ENCODE results near the gene PKN1. TPM values are rescaled to one million over a fixed set of nuclear protein-coding genes. Genes with fewer than 3 reads are reported as not detected.
"Not testable (repeated sequence)": the region's sequence is repeated elsewhere in the genome, so short reads cannot be mapped to it uniquely, and the experiment has no call there.

Gene PKN1
- total RNA-seq, 2 experiments from 2014 or later = 159 to 164 TPM

DNA sequence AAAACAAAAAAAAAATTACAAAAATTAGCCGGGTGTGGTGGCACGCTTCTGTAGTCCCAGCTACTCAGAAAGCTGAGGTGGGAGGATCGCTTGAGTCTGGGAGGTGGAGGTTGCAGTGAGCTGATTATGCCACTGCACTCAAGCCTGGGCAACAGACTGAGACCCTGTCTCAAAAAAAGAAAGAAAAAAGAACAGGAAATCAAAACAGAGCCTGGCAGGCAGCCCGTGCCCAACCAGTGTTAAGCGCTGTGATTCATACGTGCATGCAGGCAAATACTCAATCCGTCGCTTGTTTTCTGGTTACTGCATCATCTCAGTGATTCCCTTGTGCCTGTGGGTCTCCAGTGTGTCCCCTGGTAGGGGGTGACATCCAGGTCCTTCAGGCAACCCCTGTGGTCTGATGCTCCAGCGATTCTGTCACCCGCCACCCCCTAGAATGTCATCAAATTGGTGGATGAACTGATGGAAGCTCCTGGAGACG lies 32.1 kb upstream of the PKN1 start:
- intact Hi-C loops (cut with micrococcal nuclease) = loop anchor here (1.0 kb wide), 1 partner anchor 40 kb away; no protein-coding TSS in a partner anchor
- Mint-ChIP-seq H3K36me3 (ENCODE audit: low read depth) (peaks cover 63% of the 10 kb centered on the region), H3K27me3 (ENCODE audit: low read depth) (no peaks in the 10 kb centered on the region), H3K4me3 (no peak overlapping the region), H3K27ac (peak overlapping the region; percentile 90), H3K4me1 (ENCODE audit: low read depth) (peaks cover 35% of the 10 kb centered on the region), H3K9me3 (peaks cover 1% of the 10 kb centered on the region)
- CTCF ChIA-PET = interaction anchor here (0.6 to 2.1 kb wide), 2 partner anchors 8 to 40 kb away, joined by 4 to 14 read pairs; no protein-coding TSS in a partner anchor
- peak; percentile 54 for DNase-seq

DNA sequence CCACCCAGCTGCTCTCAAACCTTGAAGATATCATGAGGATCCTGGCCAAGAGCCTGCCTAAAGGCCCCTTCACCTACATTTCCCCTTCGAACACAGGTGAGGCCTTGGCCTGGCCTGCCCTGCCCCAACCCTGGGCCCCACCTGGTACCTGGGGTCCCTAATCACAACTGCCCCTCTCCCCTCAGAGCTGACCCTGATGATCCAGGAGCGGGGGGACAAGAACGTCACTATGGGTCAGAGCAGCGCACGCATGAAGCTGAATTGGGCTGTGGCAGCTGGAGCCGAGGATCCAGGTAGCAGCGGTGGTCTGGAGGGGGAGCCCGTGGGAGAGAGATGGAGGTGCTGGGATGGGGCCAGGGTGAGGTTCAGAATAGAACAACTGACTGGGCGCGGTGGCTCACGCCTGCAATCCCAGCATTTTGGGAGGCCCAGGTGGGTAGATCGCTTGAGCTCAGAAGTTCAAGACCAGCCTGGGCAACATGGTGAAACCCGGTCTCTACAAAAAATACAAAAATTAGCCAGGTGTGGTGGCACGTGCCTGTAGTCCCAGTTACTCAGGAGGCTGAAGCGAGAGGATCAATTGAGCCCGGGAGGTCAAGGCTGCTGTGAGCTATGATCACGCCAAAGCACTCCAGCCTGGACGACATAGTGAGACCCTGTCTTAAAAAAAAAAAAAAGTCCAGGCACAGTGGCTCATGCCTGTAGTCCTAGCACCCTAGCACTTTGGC lies 31.5 kb upstream of the PKN1 start:
- CTCF ChIA-PET = interaction anchor here (0.6 to 0.7 kb wide), 2 partner anchors 8 to 654 kb away, joined by 4 to 5 read pairs; no protein-coding TSS in a partner anchor

GRCh38 chr19:14402332-14403144 lies 30.6 kb upstream of the PKN1 start:
- H3K4me1 Mint-ChIP-seq (ENCODE audit: low read depth) = peaks cover 29% of the 10 kb centered on the region
- DNase-seq = no peak
- intact Hi-C loops (cut with micrococcal nuclease) = no loop called here

More for the DNA sequence above, 31.5 kb upstream of the PKN1 start:
- H3K27ac Mint-ChIP-seq = peak overlapping the region; percentile 90
- peaks cover 1% of the 10 kb centered on the region for H3K9me3 Mint-ChIP-seq
- DNase-seq = no peak
- no peaks in the 10 kb centered on the region for H3K27me3 Mint-ChIP-seq (ENCODE audit: low read depth)
- H3K4me1 Mint-ChIP-seq (ENCODE audit: low read depth) = peaks cover 32% of the 10 kb centered on the region
- peaks cover 62% of the 10 kb centered on the region for H3K36me3 Mint-ChIP-seq (ENCODE audit: low read depth)
- no peak overlapping the region for H3K4me3 Mint-ChIP-seq
- intact Hi-C loops (cut with micrococcal nuclease) = loop anchor here (1.0 kb wide), 1 partner anchor 40 kb away; no protein-coding TSS in a partner anchor

GRCh38 chr19:14403145-14403930 lies 29.8 kb upstream of the PKN1 start:
- DNase-seq; H3K4me3 Mint-ChIP-seq; H3K27me3 Mint-ChIP-seq (ENCODE audit: low read depth); H3K9me3 Mint-ChIP-seq; intact Hi-C loops (cut with micrococcal nuclease): not testable (repeated sequence)
- CTCF ChIA-PET = interaction anchor here (0.5 to 8.9 kb wide), 2 partner anchors 33 to 41 kb away, joined by 3 to 100 read pairs; no protein-coding TSS in a partner anchor
- peak overlapping the region; percentile 30 for H3K27ac Mint-ChIP-seq
- H3K36me3 Mint-ChIP-seq (ENCODE audit: low read depth) = peaks cover 63% of the 10 kb centered on the region
- peaks cover 24% of the 10 kb centered on the region for H3K4me1 Mint-ChIP-seq (ENCODE audit: low read depth)

More at GRCh38 chr19:14402332-14403144, 30.6 kb upstream of the PKN1 start:
- H3K36me3 Mint-ChIP-seq (ENCODE audit: low read depth) = peaks cover 63% of the 10 kb centered on the region
- H3K4me3 Mint-ChIP-seq = no peak overlapping the region
- CTCF ChIA-PET = interaction anchor here (0.7 to 8.9 kb wide), 2 partner anchors 40 to 655 kb away, joined by 5 to 100 read pairs; no protein-coding TSS in a partner anchor
- peaks cover 1% of the 10 kb centered on the region for H3K9me3 Mint-ChIP-seq
- H3K27me3 Mint-ChIP-seq (ENCODE audit: low read depth) = no peaks in the 10 kb centered on the region
- peak overlapping the region; percentile 90 for H3K27ac Mint-ChIP-seq

GRCh38 chr19:14404312-14404711 lies 28.8 kb upstream of the PKN1 start:
- intact Hi-C loops (cut with micrococcal nuclease) = no loop called here
- Mint-ChIP-seq H3K36me3 (ENCODE audit: low read depth) (peaks cover 68% of the 10 kb centered on the region), H3K4me3 (no peak overlapping the region), H3K9me3 (peaks cover 1% of the 10 kb centered on the region), H3K27ac (peak overlapping the region; percentile 77), H3K4me1 (ENCODE audit: low read depth) (peaks cover 26% of the 10 kb centered on the region), H3K27me3 (ENCODE audit: low read depth) (no peaks in the 10 kb centered on the region)
- DNase-seq = no peak
- CTCF ChIA-PET = interaction anchor here (0.7 to 8.9 kb wide), 3 partner anchors 24 to 78 kb away, joined by 3 to 100 read pairs (median 5); partner anchors contain the start of gene ADGRE5

DNA sequence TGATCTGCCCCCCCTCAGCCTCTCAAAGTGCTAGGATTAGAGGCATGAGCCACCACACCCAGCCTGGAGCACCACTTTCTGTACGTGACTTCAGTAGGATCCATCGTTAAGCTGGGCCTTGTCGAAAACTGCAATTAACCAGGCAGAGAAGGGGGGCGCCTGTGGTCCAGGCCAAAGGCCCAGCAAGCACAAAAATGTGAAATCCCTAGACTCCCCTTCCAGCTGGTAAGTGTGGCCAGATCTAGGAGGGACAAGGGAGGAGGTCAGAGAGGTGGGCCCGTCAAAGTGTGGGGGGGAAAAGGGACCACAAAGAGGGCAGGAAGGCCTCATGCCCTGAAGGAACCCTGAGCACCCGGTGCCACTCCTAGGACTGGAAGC lies 27.7 kb upstream of the PKN1 start:
- peaks cover 28% of the 10 kb centered on the region for H3K4me1 Mint-ChIP-seq (ENCODE audit: low read depth)
- CTCF ChIA-PET = interaction anchor here (0.6 to 8.9 kb wide), 9 partner anchors 9 to 268 kb away, joined by 3 to 100 read pairs (median 6); partner anchors contain the start of gene ADGRE5
- peaks cover 78% of the 10 kb centered on the region for H3K36me3 Mint-ChIP-seq (ENCODE audit: low read depth)
- no peak overlapping the region for H3K27ac Mint-ChIP-seq
- intact Hi-C loops (cut with micrococcal nuclease) = no loop called here
- no peak for DNase-seq
- H3K27me3 Mint-ChIP-seq (ENCODE audit: low read depth) = no peaks in the 10 kb centered on the region
- H3K9me3 Mint-ChIP-seq = peaks cover 1% of the 10 kb centered on the region
- no peak overlapping the region for H3K4me3 Mint-ChIP-seq

- Mint-ChIP-seq H3K9me3 (peaks cover 1% of the 10 kb centered on the region), H3K4me1 (ENCODE audit: low read depth) (peaks cover 26% of the 10 kb centered on the region), H3K27me3 (ENCODE audit: low read depth) (no peaks in the 10 kb centered on the region), H3K4me3 (no peak overlapping the region), H3K36me3 (ENCODE audit: low read depth) (peaks cover 77% of the 10 kb centered on the region), H3K27ac (peak overlapping the region; percentile 46)
- peak; percentile 91 for DNase-seq
- CTCF ChIA-PET = interaction anchor here (0.6 to 8.9 kb wide), 16 partner anchors 9 to 269 kb away, joined by 3 to 100 read pairs (median 4); partner anchors contain the start of gene ADGRE5
- intact Hi-C loops (cut with micrococcal nuclease) = loop anchor here (1.0 kb wide), 5 partner anchors 13 to 269 kb away; partner anchors contain the start of gene DDX39A
Observed at GRCh38 chr19:14405758-14406644, 27.1 kb upstream of the PKN1 start.

- Mint-ChIP-seq H3K27ac (peak overlapping the region; percentile 24), H3K4me3 (no peak overlapping the region), H3K9me3 (peaks cover 1% of the 10 kb centered on the region), H3K27me3 (ENCODE audit: low read depth) (no peaks in the 10 kb centered on the region), H3K4me1 (ENCODE audit: low read depth) (peaks cover 23% of the 10 kb centered on the region), H3K36me3 (ENCODE audit: low read depth) (peaks cover 75% of the 10 kb centered on the region)
- no peak for DNase-seq
- intact Hi-C loops (cut with micrococcal nuclease) = loop anchor here (1.0 kb wide), 5 partner anchors 12 to 270 kb away; partner anchors contain the start of gene DDX39A
- CTCF ChIA-PET = interaction anchor here (0.6 to 8.9 kb wide), 13 partner anchors 8 to 234 kb away, joined by 3 to 100 read pairs (median 6); partner anchors contain the start of gene ADGRE5
Observed at GRCh38 chr19:14406645-14407401, 26.3 kb upstream of the PKN1 start.

- intact Hi-C loops (cut with micrococcal nuclease) = no loop called here
- peak overlapping the region; percentile 29 for H3K4me3 Mint-ChIP-seq
- CTCF ChIA-PET = interaction anchor here (0.6 to 8.9 kb wide), 3 partner anchors 22 to 235 kb away, joined by 5 to 100 read pairs (median 6); no protein-coding TSS in a partner anchor
Observed at GRCh38 chr19:14407605-14408484, 25.3 kb upstream of the PKN1 start.

More at GRCh38 chr19:14407605-14408484, 25.3 kb upstream of the PKN1 start:
- peaks cover 1% of the 10 kb centered on the region for H3K9me3 Mint-ChIP-seq
- peaks cover 70% of the 10 kb centered on the region for H3K36me3 Mint-ChIP-seq (ENCODE audit: low read depth)
- H3K27ac Mint-ChIP-seq = peak overlapping the region; percentile 83
- peak; percentile 34 for DNase-seq
- H3K4me1 Mint-ChIP-seq (ENCODE audit: low read depth) = peaks cover 19% of the 10 kb centered on the region
- H3K27me3 Mint-ChIP-seq (ENCODE audit: low read depth) = no peaks in the 10 kb centered on the region

Measured in activated naive CD4-positive, alpha-beta T cell treated with anti-CD3 and anti-CD28 coated beads for 36 hours (primary cell).